MCF 10A (cell line): ENCODE data around the gene PITPNM2. TPM values are rescaled to one million over a fixed set of nuclear protein-coding genes. Genes with fewer than 3 reads are reported as not detected.
A peak's percentile ranks its signal among the peaks of the same experiment; 100 is the strongest.

Experiments
- Bru-seq: library from RNA; stranded (reverse); fragments of 400-500 nt; gene quantifications from one replicate; lab custom pipeline; 2021; lab: Mats Ljungman, UMichigan
- BruChase-seq, 2 experiments: library from RNA; stranded (reverse); fragments of 400-500 nt; gene quantifications; one replicate each; lab custom pipeline; 2021; lab: Mats Ljungman, UMichigan
- BruUV-seq: library from RNA; stranded (reverse); fragments of 400-500 nt; replicated peaks from 2 replicates; lab custom pipeline; 2021; lab: Mats Ljungman, UMichigan
- CTCF ChIA-PET: fragments of 300-600 bp; sonication (Branson Sonifier 250); formaldehyde crosslinking; extraction: SDS; loops from one replicate; lab custom pipeline; 2021; ENCODE audit warnings: antibody characterized with exemption, inconsistent platforms; lab: Yijun Ruan, JAX
- POLR2A ChIA-PET: fragments of 300-600, 350-650 bp; sonication (Branson Sonifier 250); formaldehyde crosslinking; extraction: SDS; loops from one replicate; lab custom pipeline; 2020; ENCODE audit warnings: antibody characterized with exemption, inconsistent platforms; lab: Yijun Ruan, JAX
- DNase-seq: peaks from one replicate; pipeline ENCODE4 v3.0.0-alpha.2; 2018; ENCODE audit not compliant: unreplicated experiment
- H3K27ac Mint-ChIP-seq: one replicate; pipeline ENCODE4 v1.8.0; 2022; ENCODE audit warnings: mild to moderate bottlenecking, low read depth, mixed read lengths; ENCODE audit not compliant: unreplicated experiment
- H3K27me3 Mint-ChIP-seq: one replicate; pipeline ENCODE4 v1.8.0; 2022; ENCODE audit warnings: mixed read lengths; ENCODE audit not compliant: insufficient read depth, unreplicated experiment
- H3K36me3 Mint-ChIP-seq: one replicate; pipeline ENCODE4 v1.8.0; 2022; ENCODE audit warnings: mild to moderate bottlenecking, moderate library complexity, mixed read lengths; ENCODE audit not compliant: insufficient read depth, unreplicated experiment
- H3K4me1 Mint-ChIP-seq: one replicate; pipeline ENCODE4 v1.8.0; 2022; ENCODE audit warnings: mixed read lengths; ENCODE audit not compliant: insufficient read depth, unreplicated experiment
- H3K4me3 Mint-ChIP-seq: one replicate; pipeline ENCODE4 v1.8.0; 2022; ENCODE audit warnings: mild to moderate bottlenecking, moderate library complexity, mixed read lengths; ENCODE audit not compliant: unreplicated experiment
- H3K9me3 Mint-ChIP-seq: one replicate; pipeline ENCODE4 v1.8.0; 2022; ENCODE audit warnings: mixed read lengths; ENCODE audit not compliant: unreplicated experiment
- intact Hi-C: fragments of 100-400 bp; cut with micrococcal nuclease; formaldehyde crosslinking; loops from 2 replicates; pipeline ENCODE4 v1.14.1; 2022
- long read RNA-seq: library from polyadenylated mRNA; stranded (forward); transcript quantifications from one replicate; pipeline ENCODE4 v2.0.0, GENCODE V29; 2022
- total RNA-seq: library from RNA; stranded (reverse); gene quantifications from 2 replicates; pipeline ENCODE4 v1.2.3, GENCODE V29; 2022
- TF ChIP-seq, protein P1 (sequence below): fragments of 200-600 bp; IDR thresholded peaks from one replicate; pipeline ENCODE4 v1.8.0; 2022; ENCODE audit warnings: antibody characterized with exemption, mild to moderate bottlenecking; ENCODE audit not compliant: unreplicated experiment

Gene PITPNM2
- 7.2 and 10.5 TPM in 2 replicates for total RNA-seq
- Bru-seq, nascent RNA: percentile 49 among the genes with signal in this experiment
- percentile 44 among the genes with signal in this experiment for BruChase-seq, experiment 1, labeled RNA remaining after a 6-hour chase
- BruChase-seq, experiment 2, labeled RNA remaining after a 2-hour chase: percentile 43 among the genes with signal in this experiment
- long read RNA-seq, partial matches to known transcripts: 5 of 11 reads
- long read RNA-seq, other reads (novel, unspliced or antisense): 6 of 11 reads

DNA sequence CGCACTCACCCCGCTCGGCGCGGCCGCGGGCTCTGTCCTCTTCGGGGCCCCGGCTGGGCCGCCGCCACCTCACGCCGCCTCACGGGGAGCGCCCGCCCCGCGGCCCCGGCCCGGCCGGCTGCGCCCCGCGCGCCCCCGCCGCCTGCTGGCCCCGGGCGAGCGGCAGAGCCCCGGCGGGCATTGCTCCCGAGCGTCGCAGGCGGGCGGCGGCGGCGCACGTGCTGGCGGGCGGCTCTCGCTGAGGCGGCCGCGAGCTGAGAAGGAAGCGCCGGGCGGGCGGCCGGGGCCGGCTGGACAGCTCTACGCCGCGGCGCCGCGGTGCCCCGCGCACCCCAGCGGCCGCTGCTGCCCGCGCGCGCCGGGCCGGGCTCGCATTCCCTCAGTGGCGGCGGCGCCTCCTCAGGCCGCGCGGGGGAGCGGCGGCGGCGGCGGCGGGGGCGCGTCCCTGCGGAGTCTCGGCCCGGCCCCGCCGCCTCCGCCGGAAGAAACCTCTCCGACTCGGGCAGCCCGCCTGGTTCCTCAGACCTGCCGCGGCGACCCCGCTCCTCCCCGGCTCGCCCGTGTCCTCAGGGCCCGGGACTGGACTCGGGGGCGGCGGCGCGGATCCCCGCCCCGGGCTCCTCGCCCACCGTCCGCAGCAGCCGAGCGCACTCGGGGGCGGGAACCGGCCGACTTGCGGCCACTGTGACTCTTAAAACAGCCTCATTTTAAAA, at the start of gene PITPNM2:
Gene PITPNM2, minus strand, starts transcription at position 347 of the 713 bp plus-strand sequence. CDS start 116,500 bp downstream, outside the sequence.
- DNase-seq: peak; percentile 56
- Mint-ChIP-seq H3K27ac (peak within 1 kb of the TSS; percentile 14), H3K9me3 (no peaks in the 10 kb centered on the region), H3K27me3 (no peaks in the 10 kb centered on the region), H3K4me3 (peak within 1 kb of the TSS; percentile 57), H3K4me1 (no peaks in the 10 kb centered on the region), H3K36me3 (peaks cover 4% of the 10 kb centered on the region)
- POLR2A ChIA-PET: interaction anchor here (0.6 to 1.3 kb wide), 5 partner anchors 10 to 201 kb away, joined by 3 read pairs; partner anchors contain the start of gene ARL6IP4
- TF ChIP-seq, protein P1, sequence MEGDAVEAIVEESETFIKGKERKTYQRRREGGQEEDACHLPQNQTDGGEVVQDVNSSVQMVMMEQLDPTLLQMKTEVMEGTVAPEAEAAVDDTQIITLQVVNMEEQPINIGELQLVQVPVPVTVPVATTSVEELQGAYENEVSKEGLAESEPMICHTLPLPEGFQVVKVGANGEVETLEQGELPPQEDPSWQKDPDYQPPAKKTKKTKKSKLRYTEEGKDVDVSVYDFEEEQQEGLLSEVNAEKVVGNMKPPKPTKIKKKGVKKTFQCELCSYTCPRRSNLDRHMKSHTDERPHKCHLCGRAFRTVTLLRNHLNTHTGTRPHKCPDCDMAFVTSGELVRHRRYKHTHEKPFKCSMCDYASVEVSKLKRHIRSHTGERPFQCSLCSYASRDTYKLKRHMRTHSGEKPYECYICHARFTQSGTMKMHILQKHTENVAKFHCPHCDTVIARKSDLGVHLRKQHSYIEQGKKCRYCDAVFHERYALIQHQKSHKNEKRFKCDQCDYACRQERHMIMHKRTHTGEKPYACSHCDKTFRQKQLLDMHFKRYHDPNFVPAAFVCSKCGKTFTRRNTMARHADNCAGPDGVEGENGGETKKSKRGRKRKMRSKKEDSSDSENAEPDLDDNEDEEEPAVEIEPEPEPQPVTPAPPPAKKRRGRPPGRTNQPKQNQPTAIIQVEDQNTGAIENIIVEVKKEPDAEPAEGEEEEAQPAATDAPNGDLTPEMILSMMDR: no peak
- CTCF ChIA-PET: interaction anchor here (0.7 to 1.3 kb wide), 4 partner anchors 11 to 432 kb away, joined by 3 read pairs; no protein-coding TSS in a partner anchor
- no TSS peak for BruUV-seq
- intact Hi-C loops: loop anchor here (1.0 to 5.0 kb wide), 2 partner anchors 108 to 169 kb away; partner anchors contain the start of gene ARL6IP4

DNA sequence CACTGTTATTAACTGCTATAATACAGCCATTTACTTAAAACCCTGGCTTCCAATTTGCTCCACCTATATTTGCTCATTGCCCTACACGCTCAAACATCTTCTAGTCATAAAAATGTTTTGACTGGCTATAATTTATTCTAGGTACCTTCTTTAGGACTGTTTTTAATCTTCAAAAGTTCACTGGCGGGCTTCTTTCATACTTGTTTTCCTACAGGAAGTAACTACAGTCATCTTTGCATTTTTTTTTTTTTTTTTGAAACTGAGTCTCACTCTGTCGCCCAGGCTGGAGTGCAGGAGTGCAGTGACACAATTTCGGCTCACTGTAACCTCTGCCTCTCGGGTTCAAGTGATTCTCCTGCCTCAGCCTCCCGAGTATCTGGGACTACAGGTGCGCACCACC, 49.5 kb upstream of the PITPNM2 start:
- intact Hi-C loops: no loop called here

DNA sequence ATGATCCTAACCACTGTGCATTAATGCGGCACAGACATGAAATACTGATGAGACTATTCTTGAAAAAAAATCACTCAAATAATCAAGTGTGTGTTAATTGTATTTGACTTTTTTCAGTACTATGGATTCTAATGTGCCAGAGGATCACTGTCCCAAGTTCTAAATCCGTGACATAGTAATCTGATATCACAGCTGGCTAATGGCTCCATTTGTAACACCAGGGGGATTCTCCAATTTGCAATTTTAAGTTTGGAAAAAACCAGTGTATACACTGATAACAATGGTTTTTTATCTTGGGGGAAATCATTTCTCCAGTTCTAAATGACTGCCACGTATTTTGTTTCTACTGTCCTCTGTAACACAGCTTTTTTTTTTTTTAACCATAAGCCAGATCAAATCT, 49.0 kb upstream of the PITPNM2 start:
- no peak overlapping the region for H3K4me3 Mint-ChIP-seq
- TF ChIP-seq, protein P1: no peak
- H3K9me3 Mint-ChIP-seq: no peaks in the 10 kb centered on the region
- intact Hi-C loops: no loop called here
- H3K27me3 Mint-ChIP-seq: no peaks in the 10 kb centered on the region
- CTCF ChIA-PET: interaction anchor here (0.6 to 0.9 kb wide), 2 partner anchors 38 to 154 kb away, joined by 4 to 6 read pairs; no protein-coding TSS in a partner anchor
- no peak for DNase-seq
- no peak overlapping the region for H3K27ac Mint-ChIP-seq
- BruUV-seq: no TSS peak
- no peaks in the 10 kb centered on the region for H3K4me1 Mint-ChIP-seq
- H3K36me3 Mint-ChIP-seq: peaks cover 73% of the 10 kb centered on the region
- POLR2A ChIA-PET: no interaction called here

More for the DNA sequence above, 49.5 kb upstream of the PITPNM2 start:
- no peak for DNase-seq
- ChIA-PET POLR2A (interaction anchor here (1.2 kb wide), 1 partner anchor 32 kb away, joined by 4 read pairs; the partner anchor contains the start of gene MPHOSPH9), CTCF (interaction anchor here (0.9 kb wide), 1 partner anchor 37 kb away, joined by 4 read pairs; no protein-coding TSS in a partner anchor)
- no peaks in the 10 kb centered on the region for H3K9me3 Mint-ChIP-seq
- TF ChIP-seq, protein P1: no peak
- no peak overlapping the region for H3K4me3 Mint-ChIP-seq
- BruUV-seq: no TSS peak
- no peaks in the 10 kb centered on the region for H3K27me3 Mint-ChIP-seq
- no peaks in the 10 kb centered on the region for H3K4me1 Mint-ChIP-seq
- H3K36me3 Mint-ChIP-seq: peaks cover 73% of the 10 kb centered on the region
- H3K27ac Mint-ChIP-seq: no peak overlapping the region

DNA sequence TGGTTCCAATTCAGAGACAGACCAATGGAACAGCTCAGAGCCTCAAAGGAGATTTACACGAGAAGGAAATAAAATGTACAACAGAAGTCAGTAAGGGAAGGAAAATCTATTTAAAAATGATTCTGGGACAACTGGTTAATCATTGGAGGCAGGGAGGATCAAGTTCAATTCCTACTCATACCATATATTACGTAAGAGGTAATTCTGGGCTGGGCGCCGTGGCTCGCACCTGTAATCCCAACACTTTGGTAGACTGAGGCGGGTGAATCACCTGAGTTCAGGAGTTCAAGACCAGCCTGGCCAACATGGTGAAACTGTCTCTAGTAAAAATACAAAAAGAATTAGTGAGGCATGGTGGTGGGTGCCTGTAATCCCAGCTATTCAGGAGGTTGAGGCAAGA, 36.7 kb upstream of the PITPNM2 start:
- Mint-ChIP-seq H3K4me3 (no peak overlapping the region), H3K9me3 (no peaks in the 10 kb centered on the region), H3K27ac (no peak overlapping the region), H3K4me1 (no peaks in the 10 kb centered on the region), H3K27me3 (no peaks in the 10 kb centered on the region), H3K36me3 (peaks cover 50% of the 10 kb centered on the region)
- no peak for DNase-seq
- intact Hi-C loops: no loop called here
- POLR2A ChIA-PET: no interaction called here
- CTCF ChIA-PET: no interaction called here
- TF ChIP-seq, protein P1: no peak
- no TSS peak for BruUV-seq
